GM18861 (cell line): ENCODE results near the gene SPIB.
"Not testable (repeated sequence)": the region's sequence is repeated elsewhere in the genome, so short reads cannot be mapped to it uniquely, and the experiment has no call there.

Source experiments
- ATAC-seq: cut with Tn5 transposase; IDR thresholded peaks from one replicate; pipeline ENCODE4 v1.9.1; 2021; ENCODE audit not compliant: unreplicated experiment

SPIB gene

DNA sequence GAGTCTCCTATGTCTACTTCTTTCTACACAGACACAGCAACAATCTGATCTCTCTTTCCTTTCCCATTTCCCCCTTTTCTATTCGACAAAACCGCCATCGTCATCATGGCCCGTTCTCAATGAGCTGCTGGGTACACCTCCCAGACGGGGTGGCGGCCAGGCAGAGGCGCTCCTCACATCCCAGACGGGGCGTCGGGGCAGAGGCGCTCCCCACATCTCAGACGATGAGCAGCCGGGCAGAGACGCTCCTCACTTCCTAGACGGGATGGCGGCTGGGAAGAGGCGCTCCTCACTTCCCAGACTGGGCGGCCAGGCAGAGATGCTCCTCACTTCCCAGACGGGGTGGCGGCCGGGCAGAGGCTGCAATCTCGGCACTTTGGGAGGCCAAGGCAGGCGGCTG is 27.8 kb upstream of the SPIB start:
- not testable (repeated sequence) for ATAC-seq

DNA sequence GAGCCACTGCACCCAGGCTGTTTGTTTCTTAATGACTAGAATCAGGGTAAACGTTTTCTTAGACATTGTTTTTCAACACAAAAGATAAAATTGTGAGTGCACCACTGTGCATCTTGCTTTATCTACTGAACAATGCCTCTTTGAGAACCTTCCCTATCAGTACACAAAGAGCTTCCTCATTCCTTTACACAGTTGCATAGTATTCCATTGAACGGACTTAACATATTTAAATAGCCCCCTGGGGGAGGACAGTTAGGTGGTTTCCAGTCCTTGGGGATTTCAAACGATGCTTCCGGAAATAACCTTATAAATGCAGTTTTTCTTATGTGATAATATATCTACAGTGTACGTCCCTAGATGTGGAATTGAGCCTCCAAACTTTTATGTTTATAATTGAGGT is 26.0 kb upstream of the SPIB start:
- no peak for ATAC-seq

DNA sequence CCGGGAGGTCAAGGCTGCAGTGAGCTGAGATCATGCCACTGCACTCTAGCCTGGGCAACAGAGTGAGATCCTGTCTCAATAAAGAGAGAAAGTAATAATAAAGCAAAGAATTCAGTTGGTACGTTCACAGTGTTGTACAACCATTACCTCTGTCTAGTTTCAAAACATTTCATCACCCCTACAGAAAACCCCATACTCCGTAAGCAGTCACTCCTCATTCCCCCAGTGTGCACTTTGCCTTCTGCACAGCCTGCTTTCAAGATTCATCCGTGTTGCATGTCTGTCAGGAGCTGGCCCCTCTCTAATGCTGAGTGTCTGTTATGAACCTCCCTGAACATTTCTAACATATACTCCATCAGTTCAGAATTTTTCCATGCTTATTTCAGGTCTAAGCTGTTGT is 25.1 kb upstream of the SPIB start:
- no peak for ATAC-seq

DNA sequence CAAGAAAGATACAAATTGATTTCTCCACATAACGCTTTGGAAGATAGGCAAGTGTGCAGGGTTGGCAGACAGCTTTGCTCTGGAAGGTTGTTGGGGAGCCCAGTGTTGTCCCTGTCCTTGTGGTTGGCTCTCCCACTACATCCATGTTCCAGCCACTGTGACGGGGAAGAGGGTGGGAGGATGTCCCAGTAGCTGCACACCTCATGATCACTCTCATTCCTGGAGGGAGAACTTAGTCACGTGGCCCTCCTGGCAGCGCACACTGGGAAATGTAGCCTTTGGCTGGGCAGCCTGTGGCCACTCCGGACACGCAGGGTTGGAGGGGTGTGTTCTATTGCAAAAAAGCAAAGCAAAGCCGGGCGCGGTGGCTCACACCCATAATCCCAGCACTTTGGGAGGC is 24.7 kb upstream of the SPIB start:
- no peak for ATAC-seq

DNA sequence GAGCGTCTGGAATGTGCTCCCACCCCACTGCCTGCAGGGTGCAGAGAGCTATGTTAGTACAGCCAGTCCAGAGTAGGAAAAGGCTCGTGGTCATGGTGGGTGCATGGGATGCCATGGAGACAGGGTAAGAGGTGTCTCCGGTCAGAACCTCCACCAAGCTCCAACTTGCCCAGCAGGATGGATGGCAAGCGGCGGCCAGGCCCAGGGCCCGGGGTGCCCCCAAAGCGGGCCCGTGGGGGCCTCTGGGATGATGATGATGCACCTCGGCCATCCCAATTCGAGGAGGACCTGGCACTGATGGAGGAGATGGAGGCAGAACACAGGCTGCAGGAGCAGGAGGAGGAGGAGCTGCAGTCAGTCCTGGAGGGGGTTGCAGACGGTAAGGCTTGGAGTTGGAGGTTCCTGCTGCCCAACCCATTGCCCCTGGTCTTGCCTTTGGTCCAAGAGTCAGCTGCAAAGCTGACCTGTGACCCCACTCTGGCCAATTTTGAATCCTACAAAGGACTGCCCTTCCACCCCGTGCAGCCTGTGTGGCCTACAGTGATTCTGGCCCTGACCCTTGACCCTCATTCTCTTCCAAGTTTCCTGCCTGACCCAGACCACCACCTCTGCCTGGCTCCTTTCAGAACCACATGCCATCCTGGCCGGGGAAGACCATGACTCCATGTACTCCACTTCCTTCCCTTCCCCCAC is 19.9 kb upstream of the SPIB start:
- ATAC-seq: no peak

DNA sequence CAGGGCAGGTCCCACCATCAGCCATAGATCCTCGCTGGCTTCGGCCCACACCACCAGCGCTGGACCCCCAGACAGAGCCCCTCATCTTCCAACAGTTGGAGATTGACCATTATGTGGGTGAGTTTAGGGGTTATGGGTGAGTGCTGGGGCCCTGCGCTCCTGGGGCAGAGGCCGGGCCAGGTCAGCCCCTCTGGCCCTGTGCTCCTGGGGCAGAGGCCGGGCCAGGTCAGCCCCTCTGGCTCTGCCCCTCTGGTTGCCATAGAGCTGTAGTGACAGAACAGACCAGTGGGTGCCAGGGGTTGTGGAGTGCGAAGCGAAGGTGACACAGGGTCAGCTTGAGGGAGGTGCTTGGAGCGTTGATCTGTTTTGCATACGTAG is 19.4 kb upstream of the SPIB start:
- no peak for ATAC-seq

- no peak for ATAC-seq
Observed at GRCh38 chr19:50401605-50402450, 16.9 kb upstream of the SPIB start.

DNA sequence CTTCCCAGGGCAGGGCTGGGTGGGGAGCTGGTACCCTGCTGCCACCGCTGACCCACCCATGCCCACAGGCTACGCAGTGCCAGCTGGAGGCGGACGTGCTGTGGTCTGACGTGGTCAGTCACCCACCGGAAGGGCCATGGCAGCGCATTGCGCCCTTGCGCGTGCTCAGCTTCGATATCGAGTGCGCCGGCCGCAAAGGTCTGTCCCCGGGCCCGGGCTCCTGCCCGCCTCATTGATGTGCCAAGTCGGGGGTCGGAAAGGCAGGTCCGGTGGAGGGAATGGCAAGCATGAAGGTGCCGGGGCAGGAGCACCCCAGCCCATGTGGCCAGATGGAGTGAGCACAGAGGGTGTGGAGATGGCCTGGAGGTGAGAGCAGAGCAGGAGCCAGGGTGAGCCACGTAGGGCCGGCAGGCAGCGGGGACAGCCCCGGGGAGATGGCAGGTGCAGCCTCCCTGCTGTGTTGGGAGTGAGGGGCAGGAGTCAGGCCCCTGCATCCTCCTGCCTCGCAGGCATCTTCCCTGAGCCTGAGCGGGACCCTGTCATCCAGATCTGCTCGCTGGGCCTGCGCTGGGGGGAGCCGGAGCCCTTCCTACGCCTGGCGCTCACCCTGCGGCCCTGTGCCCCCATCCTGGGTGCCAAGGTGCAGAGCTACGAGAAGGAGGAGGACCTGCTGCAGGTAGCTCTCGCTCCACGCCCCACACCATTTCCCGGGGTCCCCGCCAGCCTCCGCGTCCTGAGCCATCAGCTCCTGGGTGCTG is 16.0 kb upstream of the SPIB start:
- ATAC-seq: no peak

DNA sequence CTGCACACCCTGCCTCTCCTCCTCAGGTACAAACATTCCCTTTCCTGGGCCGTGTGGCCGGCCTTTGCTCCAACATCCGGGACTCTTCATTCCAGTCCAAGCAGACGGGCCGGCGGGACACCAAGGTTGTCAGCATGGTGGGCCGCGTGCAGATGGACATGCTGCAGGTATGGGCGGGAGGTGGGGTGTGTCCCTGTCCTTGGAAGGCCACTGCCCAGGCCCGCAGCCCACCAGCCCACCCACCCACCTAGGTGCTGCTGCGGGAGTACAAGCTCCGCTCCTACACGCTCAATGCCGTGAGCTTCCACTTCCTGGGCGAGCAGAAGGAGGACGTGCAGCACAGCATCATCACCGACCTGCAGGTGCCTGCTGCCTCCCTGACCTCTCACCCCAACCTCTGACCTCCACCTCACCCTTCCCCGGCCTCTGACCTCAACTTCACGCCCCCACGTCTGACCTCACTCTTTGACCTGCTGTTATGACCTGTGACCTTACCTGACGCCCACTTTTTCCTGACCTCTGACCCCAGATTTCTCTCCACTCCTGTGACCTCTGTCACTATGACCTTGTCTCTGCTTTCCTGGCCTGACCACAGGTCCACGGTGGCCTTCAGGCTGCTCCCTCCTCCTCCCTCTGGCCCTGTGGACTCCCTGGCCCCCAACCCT is 12.4 kb upstream of the SPIB start:
- ATAC-seq: no peak

GRCh38 chr19:50406829-50407228 is 11.9 kb upstream of the SPIB start:
- no peak for ATAC-seq

- no peak for ATAC-seq
Observed at GRCh38 chr19:50409347-50409746, 9.4 kb upstream of the SPIB start.

DNA sequence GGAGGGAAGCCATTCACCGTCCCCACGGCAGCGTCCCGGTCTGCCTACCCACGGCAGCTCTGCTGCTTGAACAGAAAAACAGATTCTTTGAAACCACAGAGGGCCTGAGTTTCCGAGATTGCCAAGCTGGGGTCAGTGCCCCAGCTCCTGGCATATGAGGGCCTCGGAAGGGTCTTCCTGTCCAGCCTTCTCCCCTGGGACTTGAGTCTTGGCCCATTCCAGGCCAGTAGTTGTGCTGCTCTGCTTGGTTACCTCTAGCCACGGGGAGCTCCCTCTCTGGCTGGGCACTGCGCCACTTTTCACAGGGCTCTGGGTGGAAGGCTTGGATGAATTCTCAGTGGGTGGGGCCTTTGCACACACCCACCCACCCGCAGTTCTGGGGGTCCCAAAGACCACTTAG is 8.6 kb upstream of the SPIB start:
- ATAC-seq: no peak

DNA sequence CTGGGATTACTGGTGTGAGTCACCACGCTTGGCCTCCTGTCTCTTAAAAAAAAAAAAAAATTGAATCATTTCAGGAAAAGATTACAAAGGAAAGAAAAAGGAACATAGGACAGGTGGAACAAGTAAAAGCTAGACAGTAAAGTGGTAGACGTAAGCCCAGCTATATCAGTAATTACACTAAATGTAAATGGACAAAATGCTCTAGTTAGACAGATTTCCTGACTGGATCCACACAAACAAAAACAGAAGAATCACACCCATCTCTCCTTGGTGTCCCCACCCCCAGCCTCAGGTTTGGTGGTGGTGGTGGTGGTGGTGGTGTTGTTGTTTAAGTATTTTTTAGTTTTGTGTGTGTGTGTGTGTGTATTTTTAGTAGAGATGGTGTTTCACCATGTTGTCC is 6.3 kb upstream of the SPIB start:
- ATAC-seq: no peak

DNA sequence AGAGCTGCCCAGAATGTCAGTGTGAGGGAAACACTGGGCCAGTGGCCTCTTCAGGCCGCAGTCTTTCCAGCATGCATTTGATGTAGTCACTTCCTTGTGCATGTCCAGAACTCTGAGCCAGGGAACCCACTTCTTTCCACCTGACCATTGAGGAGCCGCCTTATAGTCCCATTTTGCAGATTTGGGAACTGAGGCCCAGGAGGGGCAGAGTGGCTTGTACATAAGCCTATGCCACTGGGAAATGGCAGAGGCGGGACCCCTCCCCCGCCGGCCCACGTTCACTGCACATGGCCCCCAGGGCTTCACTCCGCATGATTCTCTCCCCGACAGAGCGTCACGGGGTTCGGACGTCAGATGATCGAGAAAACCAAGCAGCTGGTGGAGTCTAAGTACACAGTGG is 5.6 kb upstream of the SPIB start:
- no peak for ATAC-seq

DNA sequence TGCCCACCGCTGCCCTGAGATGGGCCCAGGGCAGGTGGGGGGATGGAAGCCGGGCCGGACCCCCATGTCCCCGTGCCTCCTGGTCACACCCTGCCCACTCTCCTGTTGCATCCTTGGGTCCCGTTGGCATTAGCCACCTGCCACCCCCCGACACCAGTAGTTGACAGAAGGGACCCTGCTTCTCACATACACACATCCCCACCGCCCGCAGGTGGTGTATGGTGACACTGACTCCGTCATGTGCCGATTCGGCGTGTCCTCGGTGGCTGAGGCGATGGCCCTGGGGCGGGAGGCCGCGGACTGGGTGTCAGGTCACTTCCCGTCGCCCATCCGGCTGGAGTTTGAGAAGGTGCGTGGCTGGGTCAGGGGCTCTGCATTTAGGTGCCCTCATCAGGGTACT is 5.2 kb upstream of the SPIB start:
- ATAC-seq: no peak

- ATAC-seq: peak; percentile 2
Observed at GRCh38 chr19:50414864-50415660, 3.7 kb upstream of the SPIB start.

DNA sequence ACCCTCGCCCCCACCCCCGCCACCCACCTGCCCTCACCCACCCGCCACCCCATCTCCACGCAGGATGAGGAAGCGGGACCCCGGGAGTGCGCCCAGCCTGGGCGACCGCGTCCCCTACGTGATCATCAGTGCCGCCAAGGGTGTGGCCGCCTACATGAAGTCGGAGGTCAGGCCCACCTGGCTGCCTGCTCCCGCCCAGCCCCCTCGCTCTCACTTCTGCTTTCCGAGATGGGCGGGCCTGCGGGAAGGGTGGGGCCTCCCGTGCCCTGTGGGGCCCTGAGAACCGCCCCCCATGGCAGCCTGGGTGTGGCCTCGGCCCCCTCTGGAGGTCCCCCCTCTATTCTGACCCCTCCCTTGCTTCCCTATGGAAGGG is 3.1 kb upstream of the SPIB start:
- ATAC-seq: peak; percentile 27

DNA sequence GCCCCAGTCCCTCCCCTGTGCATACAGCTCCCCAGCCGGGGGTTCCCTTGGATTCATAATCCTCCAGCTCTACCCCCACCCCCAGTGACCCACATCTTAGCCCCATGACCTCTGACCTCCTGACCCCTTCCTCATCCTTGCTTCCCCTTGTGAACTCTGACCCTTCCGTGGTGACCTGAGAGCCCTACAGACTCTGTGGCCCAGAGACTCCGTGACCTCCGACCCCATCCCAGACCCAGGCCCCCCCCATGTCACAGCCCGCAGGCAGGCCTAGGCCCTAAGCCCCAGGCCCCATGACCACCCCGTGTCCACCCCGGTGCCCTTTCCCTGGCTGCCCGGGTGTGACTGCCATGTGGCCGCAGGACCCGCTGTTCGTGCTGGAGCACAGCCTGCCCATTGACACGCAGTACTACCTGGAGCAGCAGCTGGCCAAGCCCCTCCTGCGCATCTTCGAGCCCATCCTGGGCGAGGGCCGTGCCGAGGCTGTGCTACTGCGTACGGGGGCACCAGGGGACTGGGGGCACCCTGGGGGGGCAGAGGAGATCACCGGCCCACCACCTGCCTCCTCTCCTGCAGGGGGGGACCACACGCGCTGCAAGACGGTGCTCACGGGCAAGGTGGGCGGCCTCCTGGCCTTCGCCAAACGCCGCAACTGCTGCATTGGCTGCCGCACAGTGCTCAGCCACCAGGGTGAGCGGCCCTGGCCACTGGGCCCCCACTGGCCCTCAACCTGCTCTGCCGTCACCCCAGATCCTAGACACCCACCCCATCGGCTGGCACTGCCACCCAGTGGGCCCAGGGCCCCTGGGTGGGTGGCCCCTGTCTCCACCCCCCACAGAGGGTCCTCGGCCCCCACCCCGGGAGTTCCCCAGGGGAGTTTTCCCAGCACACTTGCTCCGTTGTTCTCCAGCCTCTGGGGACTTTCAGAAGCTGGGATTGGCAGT is 2.4 kb upstream of the SPIB start:
- ATAC-seq: no peak
